Inflammatory macrophage (primary cell): ENCODE measurements around the gene RAB9A.
A peak's percentile ranks its signal among the peaks of the same experiment; 100 is the strongest.

Experiments used
- DNase-seq, 2 donors: peaks; one replicate each; pipeline ENCODE4 v3.0.0-alpha.2; 2020 to 2022

The RAB9A gene

DNA sequence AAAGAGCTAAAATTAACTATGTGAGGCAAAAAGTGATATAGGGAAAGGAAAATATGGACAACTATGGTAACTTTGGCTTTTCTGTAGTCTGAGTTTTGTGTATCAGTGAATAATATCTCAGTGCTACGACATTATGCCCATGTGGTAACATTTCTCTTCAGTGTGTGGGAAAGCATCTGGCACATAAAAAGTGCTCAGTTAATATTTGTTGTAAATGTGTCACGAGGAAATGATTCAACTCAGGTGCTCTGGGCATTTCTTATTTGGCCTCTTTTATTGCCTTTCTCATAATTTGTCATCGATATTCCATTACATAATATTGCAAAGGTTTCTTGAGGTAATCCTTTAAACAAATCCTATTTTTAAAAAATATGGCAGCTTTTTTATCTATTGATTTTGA, 63.2 kb downstream of the RAB9A start:
- no peak for DNase-seq

- DNase-seq, result peak; percentile 54 to 55
Measured at GRCh38 chrX:13752646-13753045, 63.7 kb downstream of the RAB9A start.

DNA sequence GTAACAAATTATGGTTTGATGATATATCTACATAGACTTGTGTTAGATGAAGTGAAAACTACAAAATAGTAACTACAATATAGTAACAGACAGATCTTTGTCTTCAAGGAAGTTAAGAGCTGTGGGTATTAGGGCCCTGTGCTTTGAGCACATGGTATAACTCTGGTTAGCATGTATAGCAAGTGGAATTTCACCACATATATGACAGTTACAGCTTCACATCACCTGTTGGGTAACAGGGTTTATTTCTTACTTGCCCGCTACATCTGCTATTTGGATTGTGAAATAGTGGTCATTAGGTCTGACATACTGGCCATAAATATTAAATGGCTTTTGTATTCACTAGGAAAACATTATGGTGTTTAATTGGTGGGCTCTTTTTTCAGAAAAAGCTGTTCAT, 65.8 kb downstream of the RAB9A start:
- DNase-seq, result peak; percentile 36 to 59

DNA sequence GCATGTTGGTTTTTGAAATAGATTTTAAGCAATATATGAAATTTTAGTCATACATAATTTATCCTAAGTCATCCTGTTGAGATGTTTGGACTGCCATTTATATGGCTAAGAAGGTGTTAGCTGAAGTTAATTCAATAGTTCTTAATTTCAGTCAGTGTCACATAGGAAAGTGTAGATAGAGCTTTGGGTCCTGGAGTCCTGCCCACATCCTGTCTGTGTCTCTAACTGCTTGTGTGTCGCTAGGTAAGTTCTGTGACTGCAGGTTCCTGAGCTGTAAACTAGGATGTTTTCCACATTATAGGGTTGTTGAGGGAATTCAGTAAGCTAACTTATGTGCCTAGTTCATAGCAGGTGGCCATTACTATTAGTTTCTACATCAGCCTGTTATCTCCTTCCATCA, 66.3 kb downstream of the RAB9A start:
- DNase-seq, result no peak

DNA sequence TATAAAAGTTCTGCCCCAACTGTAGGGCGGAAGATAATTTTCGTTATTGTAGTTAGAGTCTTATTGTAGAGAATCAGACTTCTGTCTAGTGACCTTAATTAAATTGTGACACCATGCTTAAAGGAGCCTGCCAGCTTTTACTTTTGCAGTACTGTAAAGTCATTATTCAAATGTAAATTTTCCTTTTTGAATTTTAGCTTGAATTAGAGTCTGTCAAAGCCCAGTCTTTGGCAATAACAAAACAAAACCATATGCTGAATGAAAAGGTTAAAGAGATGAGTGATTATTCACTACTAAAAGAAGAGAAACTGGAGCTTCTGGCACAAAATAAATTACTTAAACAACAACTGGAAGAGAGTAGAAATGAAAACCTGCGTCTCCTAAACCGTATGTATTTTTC, 67.5 kb downstream of the RAB9A start:
- DNase-seq, result no peak

- DNase-seq, result peak; percentile 45 to 50
Measured at GRCh38 chrX:13759152-13759718, 70.3 kb downstream of the RAB9A start.
